BJ (cell line): ENCODE measurements around the gene WBP1L. TPM values are rescaled to one million over a fixed set of nuclear protein-coding genes. Genes with fewer than 3 reads are reported as not detected.
"Not testable (repeated sequence)": the region's sequence is repeated elsewhere in the genome, so short reads cannot be mapped to it uniquely, and the experiment has no call there.

Experiments
- CTCF ChIA-PET: fragments of 350-600 bp; formaldehyde crosslinking; extraction: SDS; loops from one replicate; lab custom pipeline; 2021; ENCODE audit warnings: antibody characterized with exemption, inconsistent platforms; lab: Yijun Ruan, JAX
- POLR2A ChIA-PET: fragments of 300-600 bp; sonication (Branson Sonifier 250); formaldehyde crosslinking; extraction: SDS; loops from one replicate; lab custom pipeline; 2021; ENCODE audit warnings: antibody characterized with exemption; lab: Charles Lee
- DNase-seq: peaks from one replicate; pipeline ENCODE4 v3.0.0-alpha.2; 2011; ENCODE audit warnings: low read depth
- H3K27me3 ChIP-seq: 2 replicates; pipeline ENCODE4 v1.6.0; 2011; ENCODE audit warnings: low read length; ENCODE audit not compliant: control insufficient read depth, insufficient read depth
- H3K36me3 ChIP-seq: 2 replicates; pipeline ENCODE4 v1.5.1; 2011; ENCODE audit warnings: low read length; ENCODE audit not compliant: control insufficient read depth, insufficient read depth
- H3K4me3 ChIP-seq: 2 replicates; pipeline ENCODE4 v1.5.1; 2011; ENCODE audit warnings: low read depth, mild to moderate bottlenecking, control low read depth, low read length
- polyA minus RNA-seq: library from RNA; depleted of rRNA, polyadenylated mRNA; stranded (reverse); fragments of >200 nt; gene quantifications from 2 replicates; pipeline ENCODE4 v1.2.3, GENCODE V29; 2011; rRNA and poly(A)+ RNA removed
- polyA plus RNA-seq: library from polyadenylated mRNA; depleted of rRNA; stranded (reverse); fragments of >200 nt; gene quantifications from 2 replicates; pipeline ENCODE4 v1.2.3, GENCODE V29; 2011; rRNA removed
- TF ChIP-seq, protein P1 (sequence below): IDR thresholded peaks from 2 replicates; pipeline ENCODE4 v1.5.1; 2011; ENCODE audit warnings: low read depth, mild to moderate bottlenecking, control low read depth, inconsistent platforms, low read length, moderate library complexity; ENCODE audit not compliant: insufficient read depth

Gene WBP1L
- polyA plus RNA-seq (45.3 and 52.4 TPM in 2 replicates), polyA minus RNA-seq (45.2 and 70.0 TPM in 2 replicates)

- TF ChIP-seq, protein P1, sequence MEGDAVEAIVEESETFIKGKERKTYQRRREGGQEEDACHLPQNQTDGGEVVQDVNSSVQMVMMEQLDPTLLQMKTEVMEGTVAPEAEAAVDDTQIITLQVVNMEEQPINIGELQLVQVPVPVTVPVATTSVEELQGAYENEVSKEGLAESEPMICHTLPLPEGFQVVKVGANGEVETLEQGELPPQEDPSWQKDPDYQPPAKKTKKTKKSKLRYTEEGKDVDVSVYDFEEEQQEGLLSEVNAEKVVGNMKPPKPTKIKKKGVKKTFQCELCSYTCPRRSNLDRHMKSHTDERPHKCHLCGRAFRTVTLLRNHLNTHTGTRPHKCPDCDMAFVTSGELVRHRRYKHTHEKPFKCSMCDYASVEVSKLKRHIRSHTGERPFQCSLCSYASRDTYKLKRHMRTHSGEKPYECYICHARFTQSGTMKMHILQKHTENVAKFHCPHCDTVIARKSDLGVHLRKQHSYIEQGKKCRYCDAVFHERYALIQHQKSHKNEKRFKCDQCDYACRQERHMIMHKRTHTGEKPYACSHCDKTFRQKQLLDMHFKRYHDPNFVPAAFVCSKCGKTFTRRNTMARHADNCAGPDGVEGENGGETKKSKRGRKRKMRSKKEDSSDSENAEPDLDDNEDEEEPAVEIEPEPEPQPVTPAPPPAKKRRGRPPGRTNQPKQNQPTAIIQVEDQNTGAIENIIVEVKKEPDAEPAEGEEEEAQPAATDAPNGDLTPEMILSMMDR: no peak
- peak; percentile 100 for DNase-seq
- CTCF ChIA-PET: interaction anchor here (0.7 to 2.5 kb wide), 2 partner anchors 9 to 124 kb away, joined by 3 to 14 read pairs; no protein-coding TSS in a partner anchor
Observed at GRCh38 chr10:102743588-102744373, at the start of gene WBP1L. Gene WBP1L (plus strand): TSS chr10:102743948. CDS start chr10:102744054, 106 bp downstream.

DNA sequence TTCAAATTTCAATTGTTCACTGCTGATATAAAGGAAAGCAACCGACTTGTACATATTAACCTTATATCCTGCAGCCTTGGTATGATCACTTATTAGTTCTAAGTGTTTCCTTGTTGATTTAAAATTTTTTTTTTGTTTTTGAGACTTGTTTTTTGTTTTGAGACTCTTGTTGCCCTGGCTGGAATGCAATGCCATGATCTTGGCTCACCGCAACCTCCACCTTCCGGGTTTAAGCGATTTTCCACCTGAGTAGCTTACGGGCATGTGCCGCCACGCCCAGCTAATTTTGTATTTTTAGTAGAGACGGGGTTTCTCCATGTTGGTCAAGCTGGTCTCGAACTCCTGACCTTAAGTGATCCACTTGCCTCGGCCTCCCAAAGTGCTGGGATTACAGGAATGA lies 48.3 kb upstream of the WBP1L start:
- H3K36me3 ChIP-seq, DNase-seq, H3K4me3 ChIP-seq, CTCF ChIA-PET, H3K27me3 ChIP-seq, POLR2A ChIA-PET: not testable (repeated sequence)

More at GRCh38 chr10:102743588-102744373, at the start of gene WBP1L:
- POLR2A ChIA-PET: interaction anchor here (0.6 to 1.0 kb wide), 5 partner anchors 10 to 1683 kb away, joined by 3 to 8 read pairs (median 3); no protein-coding TSS in a partner anchor
- H3K4me3 ChIP-seq: peak within 1 kb of the TSS; percentile 90
- H3K27me3 ChIP-seq: no peaks in the 10 kb centered on the region
- no peaks in the 10 kb centered on the region for H3K36me3 ChIP-seq

GRCh38 chr10:102696736-102697135 lies 47.0 kb upstream of the WBP1L start:
- no peak for DNase-seq
- Histone ChIP-seq H3K27me3 (no peaks in the 10 kb centered on the region), H3K4me3 (no peak overlapping the region), H3K36me3 (peaks cover 6% of the 10 kb centered on the region)
- TF ChIP-seq, protein P1: no peak
- ChIA-PET CTCF (interaction anchor here (1.1 kb wide), 1 partner anchor 18 kb away, joined by 4 read pairs; no protein-coding TSS in a partner anchor), POLR2A (no interaction called here)

GRCh38 chr10:102698894-102699293 lies 44.9 kb upstream of the WBP1L start:
- DNase-seq: no peak
- Histone ChIP-seq H3K4me3 (no peak overlapping the region), H3K36me3 (peaks cover 6% of the 10 kb centered on the region), H3K27me3 (no peaks in the 10 kb centered on the region)
- POLR2A ChIA-PET: no interaction called here
- CTCF ChIA-PET: no interaction called here
- TF ChIP-seq, protein P1: no peak

- TF ChIP-seq, protein P1: no peak
- POLR2A ChIA-PET: no interaction called here
- H3K4me3 ChIP-seq: no peak overlapping the region
- CTCF ChIA-PET: interaction anchor here (0.9 to 1.2 kb wide), 2 partner anchors 9 to 25 kb away, joined by 3 to 4 read pairs; no protein-coding TSS in a partner anchor
- peaks cover 6% of the 10 kb centered on the region for H3K36me3 ChIP-seq
- DNase-seq: no peak
- no peaks in the 10 kb centered on the region for H3K27me3 ChIP-seq
Observed at GRCh38 chr10:102701272-102701671, 42.5 kb upstream of the WBP1L start.
